HepG2 (cell line): Measurements from ENCODE around the gene MCOLN1. TPM values are rescaled to one million over a fixed set of nuclear protein-coding genes. Genes with fewer than 3 reads are reported as not detected.
A peak's percentile ranks its signal among the peaks of the same experiment; 100 is the strongest.

Source experiments
- CENPT ChIP-seq: sonication (generic); formaldehyde crosslinking; IDR thresholded peaks from 2 replicates; pipeline ENCODE4 v1.8.0; 2022; ENCODE audit warnings: low read depth, mild to moderate bottlenecking, moderate library complexity, missing genetic modification reagents
- FOXA1 ChIP-seq, 2 experiments: fragments of 450-650 bp in 1 of 2; sonication (generic) in 1 of 2; formaldehyde crosslinking in 1 of 2; IDR thresholded peaks; 2 replicates each; pipeline versions ENCODE4 v1.4.0 to v1.6.1; 2016 to 2020; ENCODE audit warnings: missing genetic modification reagents in 1 of 2
- HMG20A ChIP-seq: IDR thresholded peaks from 2 replicates; pipeline ENCODE4 v1.6.1; 2016; ENCODE audit warnings: borderline replicate concordance
- KAT2B ChIP-seq: fragments of 150-350 bp; IDR thresholded peaks from 2 replicates; pipeline ENCODE4 v1.6.1; 2014; ENCODE audit warnings: low read depth, low read length, borderline replicate concordance
- MXD4 ChIP-seq: IDR thresholded peaks from 2 replicates; pipeline ENCODE4 v1.6.1; 2016; ENCODE audit warnings: mild to moderate bottlenecking, missing biosample characterization, missing genetic modification reagents
- NR2C2 ChIP-seq: sonication (generic); formaldehyde crosslinking; IDR thresholded peaks from 2 replicates; pipeline ENCODE4 v1.4.0; 2020; ENCODE audit warnings: missing genetic modification reagents, mild to moderate bottlenecking, moderate library complexity, borderline replicate concordance
- ZFP36L2 ChIP-seq: sonication (generic); formaldehyde crosslinking; IDR thresholded peaks from 2 replicates; pipeline ENCODE4 v1.4.0; 2020; ENCODE audit warnings: missing genetic modification reagents
- ZFY ChIP-seq: sonication (generic); formaldehyde crosslinking; IDR thresholded peaks from 2 replicates; pipeline ENCODE4 v1.4.0; 2020; ENCODE audit warnings: missing genetic modification reagents
- ZNF570 ChIP-seq: sonication (generic); formaldehyde crosslinking; IDR thresholded peaks from 2 replicates; pipeline ENCODE4 v1.4.0; 2020; ENCODE audit warnings: mild to moderate bottlenecking, missing genetic modification reagents, borderline replicate concordance
- ZNF850 ChIP-seq: sonication (generic); formaldehyde crosslinking; conservative IDR thresholded peaks from 2 replicates; pipeline ENCODE4 v1.9.0; 2021; ENCODE audit warnings: mild to moderate bottlenecking, missing genetic modification reagents
- polyA plus RNA-seq, 8 experiments: library from polyadenylated mRNA; depleted of rRNA in 3 of 8; stranded (reverse) in 7 of 8; unstranded in 1 of 8; fragments of >200 nt; fragmentation: Illumina TruSeq in 4 of 8; extraction: Trizol in 4 of 8; gene quantifications; 2 replicates each; pipeline versions ENCODE4 v1.2.1 to v1.2.3, GENCODE V29; 2011 to 2016; ENCODE audit warnings: low read depth in 4 of 8, missing spikeins in 1 of 8, mixed read lengths in 1 of 8; ENCODE audit not compliant: insufficient read depth in 1 of 8
- total RNA-seq, 5 experiments: library from RNA; depleted of rRNA; stranded (reverse); fragments of >200 nt; fragmentation: Illumina TruSeq; extraction: Trizol; gene quantifications; 2 replicates each; pipeline ENCODE4 v1.2.3, GENCODE V29; 2016; ENCODE audit warnings: low read depth in 1 of 5
- TF ChIP-seq, protein P1 (sequence below): IDR thresholded peaks from 2 replicates; pipeline ENCODE4 v1.6.1; 2012; ENCODE audit warnings: inconsistent platforms
- TF ChIP-seq, protein P2 (sequence below): sonication (generic); formaldehyde crosslinking; conservative IDR thresholded peaks from 2 replicates; pipeline ENCODE4 v1.4.0; 2020; ENCODE audit warnings: missing genetic modification reagents
- TF ChIP-seq, protein P3 (sequence below): sonication (generic); formaldehyde crosslinking; IDR thresholded peaks from one replicate; pipeline ENCODE4 v1.5.1; 2020; ENCODE audit warnings: mild to moderate bottlenecking, missing genetic modification reagents; ENCODE audit errors: not compliant biosample characterization
- TF ChIP-seq, protein P4 (sequence below): sonication (generic); formaldehyde crosslinking; IDR thresholded peaks from 2 replicates; pipeline ENCODE4 v1.4.0; 2020; ENCODE audit warnings: missing genetic modification reagents
- TF ChIP-seq, protein P5 (sequence below): sonication (generic); formaldehyde crosslinking; IDR thresholded peaks from 2 replicates; pipeline ENCODE4 v1.4.0; 2020; ENCODE audit warnings: mild to moderate bottlenecking, missing genetic modification reagents
- TF ChIP-seq, protein P6 (sequence below): IDR thresholded peaks from 2 replicates; pipeline ENCODE4 v1.6.1; 2016; ENCODE audit warnings: missing compliant biosample characterization, missing genetic modification reagents, borderline replicate concordance

The MCOLN1 gene
- total and polyA plus RNA-seq, 2 of the 13 experiments (the other 11 are each of a cell fraction or from before 2014, with no cell fraction given) = 3.4 to 15.7 TPM

DNA sequence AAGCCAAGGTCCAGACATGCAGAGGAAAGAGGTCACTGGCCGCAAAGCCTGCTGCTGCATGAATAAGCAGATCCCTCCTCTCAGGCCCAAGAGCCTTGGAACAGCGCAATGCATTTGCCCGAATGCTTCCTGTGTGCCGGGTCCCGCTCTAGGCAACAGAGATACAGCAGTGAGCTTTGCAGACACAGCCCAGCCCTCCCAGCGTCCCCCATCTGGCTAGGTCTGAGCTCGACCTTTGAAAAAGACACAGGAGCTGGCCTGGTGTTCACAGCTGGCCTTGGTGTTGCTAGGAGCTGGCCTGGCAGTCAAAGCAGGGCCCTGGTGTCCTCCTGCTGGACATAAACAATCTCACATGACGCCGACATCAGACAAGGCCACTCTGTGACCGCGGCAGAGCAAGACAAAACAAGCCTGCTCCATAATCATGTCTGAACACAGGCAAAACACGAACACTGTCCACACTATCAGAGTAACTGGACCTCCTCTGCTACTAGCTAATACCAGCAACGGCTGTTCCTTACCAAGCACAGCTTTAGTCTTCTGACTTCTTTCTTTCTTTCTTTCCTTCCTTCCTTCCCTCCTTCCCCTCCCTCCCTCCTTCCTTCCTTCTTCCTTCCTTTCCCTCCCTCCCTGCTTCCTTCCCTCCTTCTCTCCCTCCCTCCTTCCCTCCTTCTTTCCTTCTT lies 27.9 kb upstream of the MCOLN1 start (continued):
- TF ChIP-seq, protein P1, sequence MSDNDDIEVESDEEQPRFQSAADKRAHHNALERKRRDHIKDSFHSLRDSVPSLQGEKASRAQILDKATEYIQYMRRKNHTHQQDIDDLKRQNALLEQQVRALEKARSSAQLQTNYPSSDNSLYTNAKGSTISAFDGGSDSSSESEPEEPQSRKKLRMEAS = peak; percentile 32
- TF ChIP-seq FOXA1 (IDR thresholded peaks at IDR 0.05) = no peak
- TF ChIP-seq FOXA1 (CRISPR knock-in tag; IDR thresholded peaks at IDR 0.05) = no peak
- TF ChIP-seq, protein P2, sequence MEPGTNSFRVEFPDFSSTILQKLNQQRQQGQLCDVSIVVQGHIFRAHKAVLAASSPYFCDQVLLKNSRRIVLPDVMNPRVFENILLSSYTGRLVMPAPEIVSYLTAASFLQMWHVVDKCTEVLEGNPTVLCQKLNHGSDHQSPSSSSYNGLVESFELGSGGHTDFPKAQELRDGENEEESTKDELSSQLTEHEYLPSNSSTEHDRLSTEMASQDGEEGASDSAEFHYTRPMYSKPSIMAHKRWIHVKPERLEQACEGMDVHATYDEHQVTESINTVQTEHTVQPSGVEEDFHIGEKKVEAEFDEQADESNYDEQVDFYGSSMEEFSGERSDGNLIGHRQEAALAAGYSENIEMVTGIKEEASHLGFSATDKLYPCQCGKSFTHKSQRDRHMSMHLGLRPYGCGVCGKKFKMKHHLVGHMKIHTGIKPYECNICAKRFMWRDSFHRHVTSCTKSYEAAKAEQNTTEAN (CRISPR knock-in tag) = no peak
- TF ChIP-seq, protein P3, sequence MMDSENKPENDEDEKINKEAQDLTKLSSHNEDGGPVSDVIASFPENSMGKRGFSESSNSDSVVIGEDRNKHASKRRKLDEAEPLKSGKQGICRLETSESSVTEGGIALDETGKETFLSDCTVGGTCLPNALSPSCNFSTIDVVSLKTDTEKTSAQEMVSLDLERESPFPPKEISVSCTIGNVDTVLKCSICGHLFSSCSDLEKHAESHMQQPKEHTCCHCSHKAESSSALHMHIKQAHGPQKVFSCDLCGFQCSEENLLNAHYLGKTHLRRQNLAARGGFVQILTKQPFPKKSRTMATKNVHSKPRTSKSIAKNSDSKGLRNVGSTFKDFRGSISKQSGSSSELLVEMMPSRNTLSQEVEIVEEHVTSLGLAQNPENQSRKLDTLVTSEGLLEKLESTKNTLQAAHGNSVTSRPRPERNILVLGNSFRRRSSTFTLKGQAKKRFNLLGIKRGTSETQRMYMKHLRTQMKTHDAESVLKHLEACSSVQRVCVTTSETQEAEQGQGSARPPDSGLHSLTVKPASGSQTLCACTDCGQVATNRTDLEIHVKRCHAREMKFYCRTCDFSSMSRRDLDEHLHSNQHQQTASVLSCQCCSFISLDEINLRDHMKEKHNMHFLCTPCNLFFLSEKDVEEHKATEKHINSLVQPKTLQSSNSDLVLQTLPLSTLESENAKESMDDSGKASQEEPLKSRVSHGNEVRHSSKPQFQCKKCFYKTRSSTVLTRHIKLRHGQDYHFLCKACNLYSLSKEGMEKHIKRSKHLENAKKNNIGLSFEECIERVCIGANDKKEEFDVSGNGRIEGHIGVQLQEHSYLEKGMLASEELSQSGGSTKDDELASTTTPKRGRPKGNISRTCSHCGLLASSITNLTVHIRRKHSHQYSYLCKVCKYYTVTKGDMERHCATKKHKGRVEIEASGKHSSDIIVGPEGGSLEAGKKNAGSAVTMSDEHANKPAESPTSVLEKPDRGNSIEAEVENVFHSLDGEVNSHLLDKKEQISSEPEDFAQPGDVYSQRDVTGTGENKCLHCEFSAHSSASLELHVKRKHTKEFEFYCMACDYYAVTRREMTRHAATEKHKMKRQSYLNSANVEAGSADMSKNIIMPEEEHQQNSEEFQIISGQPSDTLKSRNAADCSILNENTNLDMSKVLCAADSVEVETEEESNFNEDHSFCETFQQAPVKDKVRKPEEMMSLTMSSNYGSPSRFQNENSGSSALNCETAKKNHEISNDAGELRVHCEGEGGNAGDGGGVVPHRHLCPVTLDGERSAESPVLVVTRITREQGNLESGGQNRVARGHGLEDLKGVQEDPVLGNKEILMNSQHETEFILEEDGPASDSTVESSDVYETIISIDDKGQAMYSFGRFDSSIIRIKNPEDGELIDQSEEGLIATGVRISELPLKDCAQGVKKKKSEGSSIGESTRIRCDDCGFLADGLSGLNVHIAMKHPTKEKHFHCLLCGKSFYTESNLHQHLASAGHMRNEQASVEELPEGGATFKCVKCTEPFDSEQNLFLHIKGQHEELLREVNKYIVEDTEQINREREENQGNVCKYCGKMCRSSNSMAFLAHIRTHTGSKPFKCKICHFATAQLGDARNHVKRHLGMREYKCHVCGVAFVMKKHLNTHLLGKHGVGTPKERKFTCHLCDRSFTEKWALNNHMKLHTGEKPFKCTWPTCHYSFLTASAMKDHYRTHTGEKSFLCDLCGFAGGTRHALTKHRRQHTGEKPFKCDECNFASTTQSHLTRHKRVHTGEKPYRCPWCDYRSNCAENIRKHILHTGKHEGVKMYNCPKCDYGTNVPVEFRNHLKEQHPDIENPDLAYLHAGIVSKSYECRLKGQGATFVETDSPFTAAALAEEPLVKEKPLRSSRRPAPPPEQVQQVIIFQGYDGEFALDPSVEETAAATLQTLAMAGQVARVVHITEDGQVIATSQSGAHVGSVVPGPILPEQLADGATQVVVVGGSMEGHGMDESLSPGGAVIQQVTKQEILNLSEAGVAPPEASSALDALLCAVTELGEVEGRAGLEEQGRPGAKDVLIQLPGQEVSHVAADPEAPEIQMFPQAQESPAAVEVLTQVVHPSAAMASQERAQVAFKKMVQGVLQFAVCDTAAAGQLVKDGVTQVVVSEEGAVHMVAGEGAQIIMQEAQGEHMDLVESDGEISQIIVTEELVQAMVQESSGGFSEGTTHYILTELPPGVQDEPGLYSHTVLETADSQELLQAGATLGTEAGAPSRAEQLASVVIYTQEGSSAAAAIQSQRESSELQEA (CRISPR knock-in tag) = no peak
- no peak for TF ChIP-seq ZFP36L2 (CRISPR knock-in tag)
- TF ChIP-seq, protein P4, sequence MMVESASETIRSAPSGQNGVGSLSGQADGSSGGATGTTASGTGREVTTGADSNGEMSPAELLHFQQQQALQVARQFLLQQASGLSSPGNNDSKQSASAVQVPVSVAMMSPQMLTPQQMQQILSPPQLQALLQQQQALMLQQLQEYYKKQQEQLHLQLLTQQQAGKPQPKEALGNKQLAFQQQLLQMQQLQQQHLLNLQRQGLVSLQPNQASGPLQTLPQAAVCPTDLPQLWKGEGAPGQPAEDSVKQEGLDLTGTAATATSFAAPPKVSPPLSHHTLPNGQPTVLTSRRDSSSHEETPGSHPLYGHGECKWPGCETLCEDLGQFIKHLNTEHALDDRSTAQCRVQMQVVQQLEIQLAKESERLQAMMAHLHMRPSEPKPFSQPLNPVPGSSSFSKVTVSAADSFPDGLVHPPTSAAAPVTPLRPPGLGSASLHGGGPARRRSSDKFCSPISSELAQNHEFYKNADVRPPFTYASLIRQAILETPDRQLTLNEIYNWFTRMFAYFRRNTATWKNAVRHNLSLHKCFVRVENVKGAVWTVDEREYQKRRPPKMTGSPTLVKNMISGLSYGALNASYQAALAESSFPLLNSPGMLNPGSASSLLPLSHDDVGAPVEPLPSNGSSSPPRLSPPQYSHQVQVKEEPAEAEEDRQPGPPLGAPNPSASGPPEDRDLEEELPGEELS (CRISPR knock-in tag) = no peak
- no peak for TF ChIP-seq KAT2B
- TF ChIP-seq, protein P5, sequence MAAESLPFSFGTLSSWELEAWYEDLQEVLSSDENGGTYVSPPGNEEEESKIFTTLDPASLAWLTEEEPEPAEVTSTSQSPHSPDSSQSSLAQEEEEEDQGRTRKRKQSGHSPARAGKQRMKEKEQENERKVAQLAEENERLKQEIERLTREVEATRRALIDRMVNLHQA (CRISPR knock-in tag) = no peak
- no peak for TF ChIP-seq MXD4 (CRISPR knock-in tag)
- TF ChIP-seq ZNF850 (CRISPR knock-in tag) = no peak
- no peak for TF ChIP-seq ZNF570 (CRISPR knock-in tag)
- TF ChIP-seq CENPT (CRISPR knock-in tag) = no peak
- TF ChIP-seq, protein P6, sequence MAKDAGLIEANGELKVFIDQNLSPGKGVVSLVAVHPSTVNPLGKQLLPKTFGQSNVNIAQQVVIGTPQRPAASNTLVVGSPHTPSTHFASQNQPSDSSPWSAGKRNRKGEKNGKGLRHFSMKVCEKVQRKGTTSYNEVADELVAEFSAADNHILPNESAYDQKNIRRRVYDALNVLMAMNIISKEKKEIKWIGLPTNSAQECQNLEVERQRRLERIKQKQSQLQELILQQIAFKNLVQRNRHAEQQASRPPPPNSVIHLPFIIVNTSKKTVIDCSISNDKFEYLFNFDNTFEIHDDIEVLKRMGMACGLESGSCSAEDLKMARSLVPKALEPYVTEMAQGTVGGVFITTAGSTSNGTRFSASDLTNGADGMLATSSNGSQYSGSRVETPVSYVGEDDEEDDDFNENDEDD (CRISPR knock-in tag) = no peak
- peak; percentile 83 for TF ChIP-seq ZFY (CRISPR knock-in tag)
- no peak for TF ChIP-seq HMG20A
- no peak for TF ChIP-seq NR2C2 (CRISPR knock-in tag)
